Loucy (cell line): Measurements from ENCODE around the gene TANC2.

ENCODE experiments used
- CTCF ChIP-seq: fragments of 200-600 bp; sonication (generic); conservative IDR thresholded peaks from 2 replicates; pipeline ENCODE4 v1.5.1; 2014; ENCODE audit warnings: mild to moderate bottlenecking, antibody characterized with exemption, low read length
- EZH2phosphoT487 ChIP-seq: fragments of 200-600 bp; IDR thresholded peaks from 2 replicates; pipeline ENCODE4 v1.6.1; 2018; ENCODE audit warnings: antibody characterized with exemption, mild to moderate bottlenecking, moderate library complexity, borderline replicate concordance

GRCh38 chr17:62975206-62975605 is 9.2 kb downstream of the TANC2 start:
- TF ChIP-seq CTCF (no peak), EZH2phosphoT487 (no peak)
